Measurements from ENCODE around the gene CARD6.

- TF ChIP-seq SP1 (IDR thresholded peaks at IDR 0.05) (no peak), ELF4 (IDR thresholded peaks at IDR 0.05) (no peak), BHLHE40 (IDR thresholded peaks at IDR 0.05; ENCODE audit: borderline replicate concordance) (no peak), FOXK2 (IDR thresholded peaks at IDR 0.05) (no peak), FOXA1 (IDR thresholded peaks at IDR 0.05) (no peak), SUZ12 (IDR thresholded peaks at IDR 0.05) (no peak), ARNT (IDR thresholded peaks at IDR 0.05) (no peak), PKNOX1 (IDR thresholded peaks at IDR 0.05) (no peak), FOXM1 (IDR thresholded peaks at IDR 0.05; ENCODE audit: borderline replicate concordance) (no peak), NFRKB (IDR thresholded peaks at IDR 0.05) (no peak), HDGF (IDR thresholded peaks at IDR 0.05; ENCODE audit: borderline replicate concordance) (no peak)
These were observed 41.9 kb upstream of the CARD6 start for GRCh38 chr5:40799258-40799657.
